ENCODE measurements around the gene COPA.

COPA gene

GRCh38 chr1:160328184-160328583 lies 14.9 kb downstream of the COPA start:
- H3K4me3 ChIP-seq (replicated peaks; ENCODE audit: low read depth, low read length) = no peak overlapping the region
- no peak for DNase-seq (ENCODE audit: extremely low read depth, low read depth)
- TF ChIP-seq CTCF (IDR thresholded peaks at IDR 0.05; ENCODE audit: low read depth, low read length, missing control alignments) = no peak

- DNase-seq (ENCODE audit: extremely low read depth, low read depth) = no peak
- H3K4me3 ChIP-seq (replicated peaks; ENCODE audit: low read depth, low read length) = no peak overlapping the region
- no peak for TF ChIP-seq CTCF (IDR thresholded peaks at IDR 0.05; ENCODE audit: low read depth, low read length, missing control alignments)
These were observed 16.6 kb downstream of the COPA start for GRCh38 chr1:160326418-160326817.

DNA sequence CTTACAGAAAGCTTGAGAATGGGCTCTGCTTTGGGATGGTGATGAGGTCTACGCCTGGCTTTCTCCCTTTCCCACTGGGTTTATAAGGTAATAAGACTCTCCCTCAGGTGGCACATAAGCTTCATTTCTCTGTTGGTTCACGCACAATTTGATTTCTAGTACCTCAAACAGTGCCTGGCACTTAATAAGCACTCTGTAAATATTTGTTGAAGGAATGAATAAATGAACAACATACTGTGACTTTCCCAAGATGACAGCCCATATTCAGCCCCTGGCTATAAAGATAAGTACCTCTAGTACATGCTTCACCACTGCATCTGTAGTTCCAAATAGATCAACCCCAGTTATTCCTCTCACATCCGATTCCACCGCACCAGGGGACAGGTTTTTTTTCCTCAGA lies 17.8 kb downstream of the COPA start:
- no peak for DNase-seq (ENCODE audit: extremely low read depth, low read depth)
- H3K4me3 ChIP-seq (replicated peaks; ENCODE audit: low read depth, low read length) = no peak overlapping the region
- TF ChIP-seq CTCF (IDR thresholded peaks at IDR 0.05; ENCODE audit: low read depth, low read length, missing control alignments) = no peak

- no peak for TF ChIP-seq CTCF (IDR thresholded peaks at IDR 0.05; ENCODE audit: low read depth, low read length, missing control alignments)
- no peak overlapping the region for H3K4me3 ChIP-seq (replicated peaks; ENCODE audit: low read depth, low read length)
- no peak for DNase-seq (ENCODE audit: extremely low read depth, low read depth)
These were observed 20.2 kb downstream of the COPA start for GRCh38 chr1:160322831-160323230.

DNA sequence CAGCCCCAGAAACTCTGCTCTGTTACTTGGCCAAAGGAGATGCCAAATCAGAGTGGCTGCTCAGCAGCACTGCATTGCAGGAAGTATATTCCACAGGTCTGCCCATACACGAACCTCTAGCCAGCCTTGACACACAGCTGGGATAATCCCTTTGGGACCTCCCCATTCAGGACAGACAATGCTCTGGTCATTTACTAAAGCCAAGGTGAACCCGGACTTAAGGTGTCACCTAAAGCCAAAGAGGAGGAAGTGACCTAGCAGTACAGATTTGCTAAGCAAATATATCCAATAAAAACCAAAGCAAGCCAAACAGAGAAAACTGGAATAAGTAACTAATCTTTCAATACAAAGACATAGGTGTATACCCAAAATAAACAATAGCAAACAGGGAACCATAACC lies 27.7 kb downstream of the COPA start:
- TF ChIP-seq CTCF (IDR thresholded peaks at IDR 0.05; ENCODE audit: low read depth, low read length, missing control alignments) = no peak
- H3K4me3 ChIP-seq (replicated peaks; ENCODE audit: low read depth, low read length) = no peak overlapping the region
- DNase-seq (ENCODE audit: extremely low read depth, low read depth) = no peak

DNA sequence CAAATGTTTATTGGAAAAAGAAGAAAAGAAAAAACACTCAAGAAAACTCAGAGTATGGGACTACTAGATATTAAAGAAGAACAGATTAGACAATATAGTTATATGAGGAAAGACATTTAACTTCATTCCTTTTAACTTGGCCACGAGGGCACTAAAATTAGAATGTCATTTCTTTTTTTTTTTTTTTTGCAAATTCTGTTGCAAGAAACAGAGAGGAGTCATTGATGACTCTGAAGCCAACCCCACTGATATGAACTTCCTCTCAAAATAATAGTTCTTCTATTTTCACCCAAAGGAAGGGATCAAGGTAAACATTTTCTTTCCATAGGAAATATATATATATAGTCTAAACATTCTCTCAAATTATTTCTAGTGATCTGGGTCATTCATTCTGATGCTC lies 33.5 kb downstream of the COPA start:
- H3K4me3 ChIP-seq (replicated peaks; ENCODE audit: low read depth, low read length) = no peak overlapping the region
- no peak for DNase-seq (ENCODE audit: extremely low read depth, low read depth)
- no peak for TF ChIP-seq CTCF (IDR thresholded peaks at IDR 0.05; ENCODE audit: low read depth, low read length, missing control alignments)

DNA sequence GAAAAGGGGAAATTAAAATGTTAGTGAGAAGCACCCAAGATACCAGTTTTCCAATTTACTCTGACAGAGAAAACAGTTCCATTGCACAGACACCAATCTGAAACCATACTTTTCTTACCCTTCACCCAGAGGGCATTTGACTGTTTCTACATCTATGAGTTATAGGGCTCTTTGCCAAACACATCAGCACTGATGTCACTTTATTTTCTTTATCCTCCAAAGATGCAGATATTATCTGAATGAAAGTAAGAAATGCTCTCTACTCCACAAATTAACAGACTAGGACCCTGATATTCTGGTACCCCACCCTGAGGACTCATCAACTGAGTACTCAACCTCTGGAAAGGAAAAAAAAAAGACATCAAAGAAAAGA lies 33.9 kb downstream of the COPA start:
- H3K4me3 ChIP-seq (replicated peaks; ENCODE audit: low read depth, low read length) = no peak overlapping the region
- TF ChIP-seq CTCF (IDR thresholded peaks at IDR 0.05; ENCODE audit: low read depth, low read length, missing control alignments) = no peak
- no peak for DNase-seq (ENCODE audit: extremely low read depth, low read depth)
